HUES64 (cell line): Measurements from ENCODE around the gene TBC1D3E. TPM values are rescaled to one million over a fixed set of nuclear protein-coding genes. Genes with fewer than 3 reads are reported as not detected.
"Not testable (repeated sequence)": the region's sequence is repeated elsewhere in the genome, so short reads cannot be mapped to it uniquely, and the experiment has no call there.

Experiments used
- H3K27ac ChIP-seq: 2 replicates; pipeline ENCODE4 v1.7.0; 2013; ENCODE audit warnings: low read depth, low read length, inconsistent platforms
- H3K27me3 ChIP-seq: 2 replicates; pipeline ENCODE4 v1.6.1; 2013; ENCODE audit warnings: mild to moderate bottlenecking, low read length; ENCODE audit not compliant: insufficient read depth
- H3K36me3 ChIP-seq: 2 replicates; pipeline ENCODE4 v1.6.1; 2013; ENCODE audit warnings: mild to moderate bottlenecking, low read length; ENCODE audit not compliant: insufficient read depth
- H3K4me1 ChIP-seq: 2 replicates; pipeline ENCODE4 v1.6.1; 2013; ENCODE audit warnings: mild to moderate bottlenecking, low read length, moderate library complexity; ENCODE audit not compliant: insufficient read depth
- H3K4me3 ChIP-seq: 2 replicates; pipeline ENCODE4 v1.5.1; 2013; ENCODE audit warnings: mild to moderate bottlenecking, low read length, moderate library complexity
- H3K9ac ChIP-seq: 2 replicates; pipeline ENCODE4 v1.6.1; 2013; ENCODE audit warnings: mild to moderate bottlenecking, low read depth, low read length
- H3K9me3 ChIP-seq: 2 replicates; pipeline ENCODE4 v1.6.1; 2013; ENCODE audit warnings: low read depth, low read length; ENCODE audit not compliant: insufficient read depth
- WGBS: fragments of 150-250, 120-280 bp; methylation state at CpG from one replicate; pipeline ENCODE4 v1.1.7; 2013; ENCODE audit warnings: missing lambda C conversion rate; 5-methylcytosine and 5-hydroxymethylcytosine counted together
- polyA plus RNA-seq, 2 experiments: library from polyadenylated mRNA; stranded (reverse); fragments of 50-300 nt; gene quantifications; one replicate each; pipeline ENCODE4 v1.2.3, GENCODE V29; 2013

TBC1D3E gene
- not detected for polyA plus RNA-seq (2013, experiment 1 of 2)
- not detected for polyA plus RNA-seq (2013, experiment 2 of 2)

DNA sequence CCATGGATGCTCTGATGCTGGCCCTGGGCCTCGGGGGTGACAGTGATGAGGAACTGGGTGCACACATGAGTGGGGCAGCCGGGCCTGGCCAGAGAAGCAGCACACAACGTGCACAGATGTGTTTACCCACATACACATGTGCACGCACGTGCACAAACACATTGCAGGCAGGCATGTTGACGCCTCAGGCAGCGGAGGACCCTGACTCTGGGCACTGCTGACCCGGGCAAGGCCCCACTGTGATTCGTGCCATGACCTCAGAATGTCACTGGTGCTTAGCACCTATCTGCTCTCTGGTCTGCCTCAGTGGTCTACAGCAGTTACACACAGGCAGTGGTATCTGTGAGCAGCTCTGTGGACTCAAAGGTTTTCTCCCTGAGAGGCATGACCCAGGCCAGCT, at the start of gene TBC1D3E:
TBC1D3E (plus strand) TSS at position 301 of the 400 bp plus-strand sequence. CDS start 1,545 bp downstream, outside the sequence.
- H3K9ac ChIP-seq, H3K4me1 ChIP-seq, H3K27ac ChIP-seq, H3K27me3 ChIP-seq, H3K4me3 ChIP-seq, H3K9me3 ChIP-seq, H3K36me3 ChIP-seq: not testable (repeated sequence)
- no CpG with 5 or more reads among the region's 9 CpGs for WGBS

DNA sequence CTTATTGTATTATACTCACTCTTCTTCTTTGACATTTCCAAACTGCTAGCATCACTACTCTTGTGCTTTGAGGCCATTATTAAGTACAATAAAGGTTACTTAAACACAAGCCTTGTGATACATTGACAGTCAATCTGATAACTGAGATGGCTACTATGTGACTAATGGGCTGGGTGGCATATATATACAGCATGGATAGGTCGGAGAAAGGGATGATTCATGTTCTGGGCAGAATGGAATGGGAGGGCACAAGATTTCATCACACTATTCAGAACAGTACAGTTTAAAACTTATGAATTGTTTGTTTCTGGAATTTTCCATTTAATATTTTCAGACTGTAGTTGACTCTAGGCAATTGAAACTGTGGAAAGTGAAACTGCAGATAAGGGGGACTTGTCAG, 40.4 kb upstream of the TBC1D3E start:
- WGBS, result no CpG with 5 or more reads among the region's 1 CpG
- H3K4me3 ChIP-seq, H3K27me3 ChIP-seq, H3K9ac ChIP-seq, H3K9me3 ChIP-seq, H3K27ac ChIP-seq, H3K36me3 ChIP-seq, H3K4me1 ChIP-seq: not testable (repeated sequence)

GRCh38 chr17:38088120-38088519, 39.6 kb upstream of the TBC1D3E start:
- not testable (repeated sequence) for H3K36me3 ChIP-seq, H3K4me1 ChIP-seq, H3K9me3 ChIP-seq, H3K9ac ChIP-seq, H3K27me3 ChIP-seq, H3K27ac ChIP-seq, H3K4me3 ChIP-seq
- 98% methylated on average over 8 of the region's 10 CpGs for WGBS

- WGBS, result no CpG with 5 or more reads among the region's 2 CpGs
- not testable (repeated sequence) for H3K9me3 ChIP-seq, H3K4me3 ChIP-seq, H3K9ac ChIP-seq, H3K27me3 ChIP-seq, H3K4me1 ChIP-seq, H3K36me3 ChIP-seq, H3K27ac ChIP-seq
These were observed 33.6 kb upstream of the TBC1D3E start for GRCh38 chr17:38094059-38094694.

DNA sequence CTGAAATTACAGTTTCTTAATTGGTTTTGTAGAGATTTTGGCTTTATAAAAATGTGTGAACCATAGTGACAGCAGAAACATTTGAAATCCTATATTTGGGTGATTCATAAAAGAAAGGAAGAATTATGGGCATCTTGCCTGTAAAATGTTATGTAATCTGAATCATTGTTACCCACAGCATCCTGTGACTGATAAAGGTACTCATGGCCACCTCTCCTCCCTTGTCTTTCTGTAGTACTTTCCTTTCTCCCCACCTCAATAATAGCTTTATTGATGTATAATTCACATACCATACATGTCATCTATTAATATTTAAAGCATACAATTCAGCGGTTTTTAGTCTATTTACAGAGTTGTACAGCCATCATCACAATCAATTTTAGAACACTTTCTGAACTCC, 28.5 kb upstream of the TBC1D3E start:
- not testable (repeated sequence) for H3K27me3 ChIP-seq, H3K9ac ChIP-seq, H3K4me1 ChIP-seq, H3K4me3 ChIP-seq, H3K9me3 ChIP-seq, H3K27ac ChIP-seq, H3K36me3 ChIP-seq
- WGBS, result no CpG with 5 or more reads among the region's 1 CpG

DNA sequence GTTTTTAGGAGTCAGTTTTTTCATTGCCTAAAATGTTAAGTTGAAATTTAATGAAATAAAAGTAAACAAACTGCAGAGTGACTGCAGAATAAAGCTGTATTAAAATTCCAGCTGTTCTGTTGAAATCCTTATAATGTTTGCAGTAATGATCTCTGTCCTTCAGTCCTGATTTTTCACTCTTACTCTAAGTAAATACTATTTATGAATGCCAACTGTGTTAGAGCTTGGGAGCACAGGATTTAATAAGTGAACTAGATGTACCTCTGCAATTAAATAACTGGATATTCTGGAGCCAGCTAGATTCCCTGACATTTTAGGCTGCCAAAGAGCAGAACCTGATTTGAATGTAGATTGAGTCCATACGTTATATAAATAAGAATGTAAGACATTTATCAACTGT, 7.9 kb upstream of the TBC1D3E start:
- not testable (repeated sequence) for H3K36me3 ChIP-seq, H3K9ac ChIP-seq, H3K27ac ChIP-seq, H3K9me3 ChIP-seq, H3K4me1 ChIP-seq, H3K27me3 ChIP-seq, H3K4me3 ChIP-seq
- WGBS, result no CpG with 5 or more reads among the region's 1 CpG

DNA sequence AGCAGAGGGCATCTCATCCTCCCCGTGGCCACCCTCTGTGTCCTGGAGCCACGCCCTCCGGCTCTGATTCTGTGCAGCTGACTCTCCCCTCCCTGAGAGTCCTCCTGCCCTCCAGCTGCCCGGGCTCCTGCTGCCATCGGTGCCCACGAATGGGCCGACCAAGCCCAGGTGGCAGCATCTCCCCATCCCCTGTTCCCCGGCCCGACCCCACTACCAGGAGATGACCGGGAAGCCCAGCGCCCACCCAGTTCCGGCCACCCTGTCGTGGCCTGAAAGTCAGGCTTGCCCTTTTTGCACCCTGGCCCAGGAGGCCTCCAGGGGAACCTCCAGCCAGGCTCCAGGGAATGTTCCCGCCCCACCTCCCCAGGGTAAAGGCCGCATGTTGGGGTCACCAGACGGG, 7.1 kb downstream of the TBC1D3E start:
- 89% methylated on average over 7 of the region's 16 CpGs for WGBS
- not testable (repeated sequence) for H3K4me1 ChIP-seq, H3K36me3 ChIP-seq, H3K9ac ChIP-seq, H3K27ac ChIP-seq, H3K9me3 ChIP-seq, H3K4me3 ChIP-seq, H3K27me3 ChIP-seq
